PC-3 (cell line): ENCODE results near the gene TENM4. TPM values are rescaled to one million over a fixed set of nuclear protein-coding genes. Genes with fewer than 3 reads are reported as not detected.

Source experiments
- ATAC-seq: fragments of 200-7000 bp; cut with Tn5 transposase; 2 replicates; pipeline ENCODE4 v1.9.1; 2020; ENCODE audit warnings: mild to moderate bottlenecking, moderate library complexity
- BruUV-seq: library from RNA; stranded (reverse); fragments of 400-500 nt; replicated peaks from 2 replicates; lab custom pipeline; 2021; lab: Mats Ljungman, UMichigan
- CTCF ChIA-PET: fragments of 300-600 bp; sonication (Branson Sonifier 250); formaldehyde crosslinking; loops from one replicate; lab custom pipeline; 2022; ENCODE audit warnings: antibody characterized with exemption; lab: Charles Lee
- POLR2A ChIA-PET: fragments of 300-600 bp; sonication (Branson Sonifier 250); formaldehyde crosslinking; loops from one replicate; lab custom pipeline; 2022; ENCODE audit warnings: antibody characterized with exemption; ENCODE audit not compliant: unreplicated experiment; lab: Charles Lee
- DNase-seq: peaks from one replicate; pipeline ENCODE4 v3.0.0-alpha.2; 2015
- H2AFZ ChIP-seq: fragments of 300-600 bp; sonication (generic); 2 replicates; pipeline ENCODE4 v1.6.0; 2016; ENCODE audit warnings: antibody characterized with exemption, low read length
- H3F3A ChIP-seq: fragments of 300-600 bp; sonication (generic); one replicate; pipeline ENCODE4 v1.6.0; 2017; ENCODE audit warnings: antibody characterized with exemption, low read length, control low read depth, mild to moderate bottlenecking; ENCODE audit not compliant: unreplicated experiment
- H3K27ac ChIP-seq: fragments of 300-600 bp; sonication (generic); 2 replicates; pipeline ENCODE4 v1.5.1; 2016; ENCODE audit warnings: mild to moderate bottlenecking, low read length
- H3K27me3 ChIP-seq: fragments of 300-600 bp; sonication (generic); 2 replicates; pipeline ENCODE4 v1.6.1; 2016; ENCODE audit warnings: low read length, mixed read lengths
- H3K36me3 ChIP-seq: fragments of 300-600 bp; sonication (generic); 2 replicates; pipeline ENCODE4 v1.6.1; 2016; ENCODE audit warnings: low read depth, mixed run types, low read length, mixed read lengths
- H3K4me1 ChIP-seq: fragments of 300-600 bp; sonication (generic); 2 replicates; pipeline ENCODE4 v1.5.1; 2016; ENCODE audit warnings: low read length; ENCODE audit not compliant: insufficient read depth
- H3K4me2 ChIP-seq: fragments of 300-600 bp; sonication (generic); 2 replicates; pipeline ENCODE4 v1.6.0; 2016; ENCODE audit warnings: low read length
- H3K4me3 ChIP-seq: fragments of 300-600 bp; sonication (generic); 2 replicates; pipeline ENCODE4 v1.5.1; 2016; ENCODE audit warnings: mild to moderate bottlenecking, low read length, mixed read lengths
- H3K79me2 ChIP-seq: fragments of 300-600 bp; sonication (generic); 2 replicates; pipeline ENCODE4 v1.6.1; 2017; ENCODE audit warnings: low read length, mixed read lengths
- H3K9ac ChIP-seq: fragments of 300-600 bp; sonication (generic); 2 replicates; pipeline ENCODE4 v1.6.0; 2016; ENCODE audit warnings: mild to moderate bottlenecking, low read length
- H3K9me2 ChIP-seq: fragments of 300-600 bp; sonication (generic); replicated peaks from 2 replicates; pipeline ENCODE4 v1.6.1; 2016; ENCODE audit warnings: mixed run types, low read length, mixed read lengths
- H3K9me3 ChIP-seq: fragments of 300-600 bp; sonication (generic); 2 replicates; pipeline ENCODE4 v1.6.1; 2016; ENCODE audit warnings: low read length, mixed read lengths
- H4K20me1 ChIP-seq: fragments of 300-600 bp; sonication (generic); 2 replicates; pipeline ENCODE4 v1.6.1; 2016; ENCODE audit warnings: low read length, mixed read lengths
- EZH2 ChIP-seq: fragments of 300-600 bp; sonication (generic); IDR thresholded peaks from one replicate; pipeline ENCODE4 v1.6.1; 2017; ENCODE audit warnings: antibody characterized with exemption, mild to moderate bottlenecking, low read length; ENCODE audit not compliant: unreplicated experiment
- EZH2phosphoT487 ChIP-seq: fragments of 300-600 bp; sonication (generic); IDR thresholded peaks from 2 replicates; pipeline ENCODE4 v1.6.1; 2018; ENCODE audit warnings: mild to moderate bottlenecking, antibody characterized with exemption, low read length, borderline replicate concordance
- intact Hi-C: fragments of 100-400 bp; cut with micrococcal nuclease; formaldehyde crosslinking; loops from 2 replicates; pipeline ENCODE4 v1.9.0; 2023
- total RNA-seq: library from RNA; depleted of rRNA; stranded (reverse); fragments of >200 nt; gene quantifications from 2 replicates; pipeline ENCODE4 v1.2.3, GENCODE V29; 2014
- TF ChIP-seq, protein P1 (sequence below): fragments of 300-600 bp; sonication (generic); conservative IDR thresholded peaks from 2 replicates; pipeline ENCODE4 v1.5.1; 2017; ENCODE audit warnings: antibody characterized with exemption, low read depth, mild to moderate bottlenecking, low read length

The TENM4 gene
- total RNA-seq, 1 experiment from 2014 or later, result 19.7 TPM

DNA sequence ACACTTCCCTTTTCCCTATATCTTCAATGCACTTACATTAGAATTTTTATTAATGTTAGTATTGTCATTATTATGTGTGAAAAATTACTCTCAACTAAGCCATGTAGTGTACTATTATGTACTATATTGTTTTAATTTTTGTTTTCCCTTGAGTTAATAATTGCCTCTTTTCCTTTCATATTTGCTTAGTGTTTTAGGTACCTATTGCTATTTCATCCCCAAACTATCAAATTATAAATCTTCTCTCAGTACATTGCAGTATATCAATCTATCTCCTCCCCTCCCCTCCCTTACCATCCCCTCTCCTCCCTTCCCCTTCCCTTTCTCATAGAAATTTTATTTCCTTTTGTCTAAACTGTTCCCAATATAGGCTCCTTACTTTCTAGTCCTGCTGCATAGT, 12.8 kb upstream of the TENM4 start:
- H3K27ac ChIP-seq, result no peak overlapping the region
- no TSS peak for BruUV-seq
- H3K4me2 ChIP-seq, result no peak overlapping the region
- ATAC-seq, result no peak
- no peaks in the 10 kb centered on the region for H3K9me2 ChIP-seq
- H3K4me1 ChIP-seq, result no peaks in the 10 kb centered on the region
- no peak overlapping the region for H2AFZ ChIP-seq
- H3K9me3 ChIP-seq, result no peaks in the 10 kb centered on the region
- no peaks in the 10 kb centered on the region for H4K20me1 ChIP-seq
- intact Hi-C loops, result no loop called here
- no peak overlapping the region for H3K4me3 ChIP-seq
- H3K27me3 ChIP-seq, result peaks cover 47% of the 10 kb centered on the region
- no peak overlapping the region for H3K9ac ChIP-seq
- TF ChIP-seq, protein P1, sequence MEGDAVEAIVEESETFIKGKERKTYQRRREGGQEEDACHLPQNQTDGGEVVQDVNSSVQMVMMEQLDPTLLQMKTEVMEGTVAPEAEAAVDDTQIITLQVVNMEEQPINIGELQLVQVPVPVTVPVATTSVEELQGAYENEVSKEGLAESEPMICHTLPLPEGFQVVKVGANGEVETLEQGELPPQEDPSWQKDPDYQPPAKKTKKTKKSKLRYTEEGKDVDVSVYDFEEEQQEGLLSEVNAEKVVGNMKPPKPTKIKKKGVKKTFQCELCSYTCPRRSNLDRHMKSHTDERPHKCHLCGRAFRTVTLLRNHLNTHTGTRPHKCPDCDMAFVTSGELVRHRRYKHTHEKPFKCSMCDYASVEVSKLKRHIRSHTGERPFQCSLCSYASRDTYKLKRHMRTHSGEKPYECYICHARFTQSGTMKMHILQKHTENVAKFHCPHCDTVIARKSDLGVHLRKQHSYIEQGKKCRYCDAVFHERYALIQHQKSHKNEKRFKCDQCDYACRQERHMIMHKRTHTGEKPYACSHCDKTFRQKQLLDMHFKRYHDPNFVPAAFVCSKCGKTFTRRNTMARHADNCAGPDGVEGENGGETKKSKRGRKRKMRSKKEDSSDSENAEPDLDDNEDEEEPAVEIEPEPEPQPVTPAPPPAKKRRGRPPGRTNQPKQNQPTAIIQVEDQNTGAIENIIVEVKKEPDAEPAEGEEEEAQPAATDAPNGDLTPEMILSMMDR, result no peak
- TF ChIP-seq EZH2, result no peak
- TF ChIP-seq EZH2phosphoT487, result no peak
- no peaks in the 10 kb centered on the region for H3K36me3 ChIP-seq
- no peaks in the 10 kb centered on the region for H3F3A ChIP-seq
- DNase-seq, result no peak
- CTCF ChIA-PET, result no interaction called here
- POLR2A ChIA-PET, result no interaction called here
- no peaks in the 10 kb centered on the region for H3K79me2 ChIP-seq

DNA sequence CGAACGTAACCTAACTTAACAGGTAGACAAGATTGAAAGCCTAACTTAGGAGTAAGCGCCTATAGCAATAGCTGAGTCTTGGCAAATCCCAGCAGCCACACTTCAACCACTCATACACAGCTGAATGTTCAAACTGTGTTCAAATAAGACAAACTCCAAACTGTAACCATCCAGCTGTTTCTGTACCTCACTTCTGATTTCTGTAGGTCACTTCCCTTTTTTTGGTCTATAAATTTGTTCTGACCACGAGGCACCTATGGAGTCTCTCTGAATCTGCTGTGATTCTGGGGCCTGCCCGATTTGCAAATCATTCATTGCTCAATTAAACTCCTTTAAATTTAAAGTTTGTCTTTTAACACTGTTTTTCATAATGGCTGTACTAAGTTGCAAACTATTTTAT, 8.2 kb upstream of the TENM4 start:
- H3K27ac ChIP-seq, result no peak overlapping the region
- DNase-seq, result no peak
- no peak overlapping the region for H3K4me3 ChIP-seq
- intact Hi-C loops, result no loop called here
- ChIA-PET CTCF (no interaction called here), POLR2A (no interaction called here)
- no peaks in the 10 kb centered on the region for H3K36me3 ChIP-seq
- no peak overlapping the region for H3K9ac ChIP-seq
- H3K27me3 ChIP-seq, result peaks cover 56% of the 10 kb centered on the region
- H3F3A ChIP-seq, result no peaks in the 10 kb centered on the region
- no peaks in the 10 kb centered on the region for H4K20me1 ChIP-seq
- ATAC-seq, result no peak
- H3K9me3 ChIP-seq, result no peaks in the 10 kb centered on the region
- no peak overlapping the region for H2AFZ ChIP-seq
- no TSS peak for BruUV-seq
- no peaks in the 10 kb centered on the region for H3K4me1 ChIP-seq
- H3K9me2 ChIP-seq, result no peaks in the 10 kb centered on the region
- TF ChIP-seq, protein P1, result no peak
- TF ChIP-seq EZH2, result no peak
- no peak for TF ChIP-seq EZH2phosphoT487
- H3K79me2 ChIP-seq, result no peaks in the 10 kb centered on the region
- no peak overlapping the region for H3K4me2 ChIP-seq

DNA sequence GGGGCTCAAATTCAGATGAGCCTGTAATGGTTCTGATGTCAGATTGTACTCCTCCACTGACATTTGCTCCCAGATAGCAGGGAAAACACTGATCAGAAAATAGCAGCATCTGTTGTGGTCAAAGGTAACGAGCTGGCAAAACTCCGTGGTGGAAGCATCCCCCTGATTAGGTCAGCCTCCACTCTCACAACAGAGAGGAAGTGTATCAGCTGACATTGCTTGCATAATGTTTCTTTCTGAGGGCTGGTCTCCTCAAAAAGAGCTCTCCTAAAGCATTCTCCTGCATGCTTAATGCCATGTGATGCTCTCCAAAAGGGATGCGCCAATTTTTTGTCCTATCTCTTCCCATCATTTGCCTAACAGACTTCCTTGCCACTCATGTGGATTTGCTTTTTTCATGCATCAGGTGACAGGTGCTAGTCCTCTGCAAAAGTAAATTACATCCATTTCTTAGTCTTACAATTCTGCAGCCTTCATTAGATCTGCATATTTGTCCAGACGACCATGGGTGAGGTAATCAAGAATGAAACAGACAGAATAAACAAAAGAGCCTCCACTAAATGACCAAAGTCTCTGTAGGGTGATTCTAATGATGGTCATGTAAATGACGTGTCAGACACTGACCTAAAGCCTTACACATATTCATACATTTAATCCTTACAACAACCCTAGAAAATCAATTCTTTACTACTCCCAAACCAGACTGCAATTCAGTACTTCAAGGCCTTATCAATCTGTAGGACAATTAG, 6.4 kb upstream of the TENM4 start:
- H3K36me3 ChIP-seq, result no peaks in the 10 kb centered on the region
- no peaks in the 10 kb centered on the region for H3K9me3 ChIP-seq
- H3K4me2 ChIP-seq, result no peak overlapping the region
- ATAC-seq, result no peak
- no peak overlapping the region for H3K9ac ChIP-seq
- intact Hi-C loops, result no loop called here
- H3K27me3 ChIP-seq, result peaks cover 65% of the 10 kb centered on the region
- H3K27ac ChIP-seq, result no peak overlapping the region
- CTCF ChIA-PET, result no interaction called here
- no peaks in the 10 kb centered on the region for H3F3A ChIP-seq
- POLR2A ChIA-PET, result no interaction called here
- TF ChIP-seq EZH2 (no peak), EZH2phosphoT487 (no peak)
- TF ChIP-seq, protein P1, result no peak
- no peak overlapping the region for H2AFZ ChIP-seq
- no peak for DNase-seq
- no peaks in the 10 kb centered on the region for H4K20me1 ChIP-seq
- H3K4me3 ChIP-seq, result no peak overlapping the region
- H3K79me2 ChIP-seq, result no peaks in the 10 kb centered on the region
- BruUV-seq, result no TSS peak
- no peaks in the 10 kb centered on the region for H3K9me2 ChIP-seq
- H3K4me1 ChIP-seq, result no peaks in the 10 kb centered on the region
